ENCODE data around the gene SUB1.

- TF ChIP-seq CTCF (IDR thresholded peaks at IDR 0.05) (peak; percentile 77 to 92 (median 86)), POLR2A (IDR thresholded peaks at IDR 0.05) (no peak)
Observed at GRCh38 chr5:32613050-32613672, 27.8 kb downstream of the SUB1 start.

All from uterus (tissue), 2 donors.